SW 1271 (cell line): ENCODE measurements around the gene PDZD2.
"Not testable (repeated sequence)": the region's sequence is repeated elsewhere in the genome, so short reads cannot be mapped to it uniquely, and the experiment has no call there.

Experiments
- DNase-seq, 2 experiments: peaks; one replicate each; lab custom pipeline; 2025; lab: John Stamatoyannopoulos, UW

The PDZD2 gene

GRCh38 chr5:31770132-31770720 lies 131.3 kb downstream of the PDZD2 start:
- no peak for DNase-seq

GRCh38 chr5:31770998-31771397 lies 132.1 kb downstream of the PDZD2 start:
- no peak for DNase-seq

- DNase-seq, result no peak
Observed at GRCh38 chr5:31771500-31771899, 132.6 kb downstream of the PDZD2 start.

- not testable (repeated sequence) for DNase-seq
Observed at GRCh38 chr5:31776294-31776693, 137.4 kb downstream of the PDZD2 start.

- no peak for DNase-seq
Observed at GRCh38 chr5:31776976-31777651, 138.2 kb downstream of the PDZD2 start.

GRCh38 chr5:31781772-31782171 lies 142.8 kb downstream of the PDZD2 start:
- DNase-seq, result no peak

GRCh38 chr5:31783086-31783645 lies 144.2 kb downstream of the PDZD2 start:
- DNase-seq, result no peak

- no peak for DNase-seq
Observed at GRCh38 chr5:31783731-31784130, 144.8 kb downstream of the PDZD2 start.

- no peak for DNase-seq
Observed at GRCh38 chr5:31786090-31786631, 147.2 kb downstream of the PDZD2 start.

GRCh38 chr5:31794009-31794408 lies 155.1 kb downstream of the PDZD2 start:
- no peak for DNase-seq

GRCh38 chr5:31798168-31798567 lies 159.2 kb downstream of the PDZD2 start:
- DNase-seq, result no peak

- no peak for DNase-seq
Observed at GRCh38 chr5:31800351-31800750, 161.4 kb downstream of the PDZD2 start.

- DNase-seq, result no peak
Observed at GRCh38 chr5:31805785-31806400, 167.0 kb downstream of the PDZD2 start.

GRCh38 chr5:31806561-31806960 lies 167.6 kb downstream of the PDZD2 start:
- no peak for DNase-seq

- no peak for DNase-seq
Observed at GRCh38 chr5:31807789-31808540, 169.0 kb downstream of the PDZD2 start.

GRCh38 chr5:31809050-31809870 lies 170.3 kb downstream of the PDZD2 start:
- peak; percentile 36 to 78 for DNase-seq

GRCh38 chr5:31811210-31811609 lies 172.3 kb downstream of the PDZD2 start:
- DNase-seq, result peak; percentile 54 to 82

GRCh38 chr5:31815376-31815775 lies 176.4 kb downstream of the PDZD2 start:
- DNase-seq, result no peak

GRCh38 chr5:31819926-31820516 lies 181.1 kb downstream of the PDZD2 start:
- DNase-seq, result no peak

GRCh38 chr5:31823472-31823871 lies 184.5 kb downstream of the PDZD2 start:
- peak in 1 of 2 experiments; percentile 26 for DNase-seq
